HG03196 (cell line): ENCODE measurements around the gene ZFAND3.
"Not testable (repeated sequence)": the region's sequence is repeated elsewhere in the genome, so short reads cannot be mapped to it uniquely, and the experiment has no call there.

ENCODE experiments used
- ATAC-seq: cut with Tn5 transposase; IDR thresholded peaks from one replicate; pipeline ENCODE4 v1.9.1; 2021; ENCODE audit not compliant: unreplicated experiment

Gene ZFAND3

GRCh38 chr6:37889486-37889885 lies 70.0 kb downstream of the ZFAND3 start:
- ATAC-seq = no peak

- no peak for ATAC-seq
Observed at GRCh38 chr6:37891072-37891471, 71.5 kb downstream of the ZFAND3 start.

- ATAC-seq = no peak
Observed at GRCh38 chr6:37893257-37893656, 73.7 kb downstream of the ZFAND3 start.

GRCh38 chr6:37893734-37894133 lies 74.2 kb downstream of the ZFAND3 start:
- not testable (repeated sequence) for ATAC-seq

- no peak for ATAC-seq
Observed at GRCh38 chr6:37894585-37894984, 75.1 kb downstream of the ZFAND3 start.

- ATAC-seq = no peak
Observed at GRCh38 chr6:37897321-37897720, 77.8 kb downstream of the ZFAND3 start.

GRCh38 chr6:37897818-37898515 lies 78.4 kb downstream of the ZFAND3 start:
- ATAC-seq = no peak

GRCh38 chr6:37903351-37904340 lies 84.1 kb downstream of the ZFAND3 start:
- no peak for ATAC-seq

GRCh38 chr6:37904590-37904989 lies 85.1 kb downstream of the ZFAND3 start:
- no peak for ATAC-seq

GRCh38 chr6:37906121-37906520 lies 86.6 kb downstream of the ZFAND3 start:
- no peak for ATAC-seq

GRCh38 chr6:37910998-37911397 lies 91.5 kb downstream of the ZFAND3 start:
- ATAC-seq = no peak

- ATAC-seq = no peak
Observed at GRCh38 chr6:37913210-37913609, 93.7 kb downstream of the ZFAND3 start.

- no peak for ATAC-seq
Observed at GRCh38 chr6:37915463-37915862, 95.9 kb downstream of the ZFAND3 start.

- ATAC-seq = no peak
Observed at GRCh38 chr6:37916149-37916548, 96.6 kb downstream of the ZFAND3 start.

GRCh38 chr6:37916675-37917074 lies 97.1 kb downstream of the ZFAND3 start:
- ATAC-seq = no peak

GRCh38 chr6:37917566-37917965 lies 98.0 kb downstream of the ZFAND3 start:
- no peak for ATAC-seq

- ATAC-seq = no peak
Observed at GRCh38 chr6:37919417-37920157, 100.1 kb downstream of the ZFAND3 start.

- ATAC-seq = no peak
Observed at GRCh38 chr6:37920667-37921066, 101.1 kb downstream of the ZFAND3 start.

- ATAC-seq = no peak
Observed at GRCh38 chr6:37922563-37922962, 103.0 kb downstream of the ZFAND3 start.

GRCh38 chr6:37923514-37923913 lies 104.0 kb downstream of the ZFAND3 start:
- no peak for ATAC-seq

GRCh38 chr6:37926661-37927060 lies 107.1 kb downstream of the ZFAND3 start:
- no peak for ATAC-seq
